AG09319 (cell line): ENCODE results near the gene ZNF697.
"Not testable (repeated sequence)": the region's sequence is repeated elsewhere in the genome, so short reads cannot be mapped to it uniquely, and the experiment has no call there.

Source experiments
- DNase-seq: peaks from one replicate; pipeline ENCODE4 v3.0.0-alpha.2; 2010; ENCODE audit warnings: low read depth; ENCODE audit errors: extremely low read depth
- CTCF ChIP-seq: IDR thresholded peaks from 2 replicates; pipeline ENCODE4 v1.5.1; 2011; ENCODE audit warnings: low read depth, mild to moderate bottlenecking, inconsistent platforms, low read length, moderate library complexity

ZNF697 gene

GRCh38 chr1:119573886-119574285 is 74.2 kb downstream of the ZNF697 start:
- no peak for TF ChIP-seq CTCF
- DNase-seq, result no peak

GRCh38 chr1:119569930-119570622 is 78.0 kb downstream of the ZNF697 start:
- not testable (repeated sequence) for DNase-seq
